SK-N-SH (cell line): ENCODE measurements around the gene OR4B1.
"Not testable (repeated sequence)": the region's sequence is repeated elsewhere in the genome, so short reads cannot be mapped to it uniquely, and the experiment has no call there.

ENCODE experiments used
- ELF1 ChIP-seq: IDR thresholded peaks from 2 replicates; pipeline ENCODE4 v1.4.0; 2012
- EP300 ChIP-seq, 2 experiments: IDR thresholded peaks; 2 replicates each; pipeline versions ENCODE4 v1.4.0 to v1.6.1; 2012; ENCODE audit warnings: borderline replicate concordance in 1 of 2, low read depth in 1 of 2, low read length in 1 of 2
- EZH2phosphoT487 ChIP-seq: fragments of 200-600 bp; sonication (generic); IDR thresholded peaks from 2 replicates; pipeline ENCODE4 v1.6.1; 2017; ENCODE audit warnings: low read depth, mixed run types, mild to moderate bottlenecking, antibody characterized with exemption, moderate library complexity, borderline replicate concordance
- GATA2 ChIP-seq: sonication (generic); formaldehyde crosslinking; IDR thresholded peaks from 2 replicates; pipeline ENCODE4 v1.5.0; 2020; ENCODE audit warnings: mild to moderate bottlenecking, missing genetic modification reagents
- IRF3 ChIP-seq: fragments of 150-350 bp; IDR thresholded peaks from 2 replicates; pipeline ENCODE4 v1.6.1; 2016; ENCODE audit warnings: mild to moderate bottlenecking, low read depth, low read length
- MAX ChIP-seq: IDR thresholded peaks from 2 replicates; pipeline ENCODE4 v1.4.0; 2012; ENCODE audit warnings: low read depth
- SMC3 ChIP-seq: IDR thresholded peaks from 2 replicates; pipeline ENCODE4 v1.6.1; 2012; ENCODE audit warnings: low read depth, low read length, improper control_type of control experiment
- TCF12 ChIP-seq: IDR thresholded peaks from 2 replicates; pipeline ENCODE4 v1.4.0; 2012
- USF1 ChIP-seq: IDR thresholded peaks from 2 replicates; pipeline ENCODE4 v1.4.0; 2012; ENCODE audit warnings: low read depth, borderline replicate concordance
- YY1 ChIP-seq: IDR thresholded peaks from 2 replicates; pipeline ENCODE4 v1.4.0; 2012; ENCODE audit warnings: low read depth, mild to moderate bottlenecking
- TF ChIP-seq, protein P1 (sequence below): IDR thresholded peaks from 2 replicates; pipeline ENCODE4 v1.4.0; 2012; ENCODE audit warnings: low read depth, borderline replicate concordance
- TF ChIP-seq, protein P2 (sequence below): fragments of 200-600 bp; sonication (generic); IDR thresholded peaks from 2 replicates; pipeline ENCODE4 v1.6.1; 2017; ENCODE audit warnings: antibody characterized with exemption, mild to moderate bottlenecking, moderate library complexity

DNA sequence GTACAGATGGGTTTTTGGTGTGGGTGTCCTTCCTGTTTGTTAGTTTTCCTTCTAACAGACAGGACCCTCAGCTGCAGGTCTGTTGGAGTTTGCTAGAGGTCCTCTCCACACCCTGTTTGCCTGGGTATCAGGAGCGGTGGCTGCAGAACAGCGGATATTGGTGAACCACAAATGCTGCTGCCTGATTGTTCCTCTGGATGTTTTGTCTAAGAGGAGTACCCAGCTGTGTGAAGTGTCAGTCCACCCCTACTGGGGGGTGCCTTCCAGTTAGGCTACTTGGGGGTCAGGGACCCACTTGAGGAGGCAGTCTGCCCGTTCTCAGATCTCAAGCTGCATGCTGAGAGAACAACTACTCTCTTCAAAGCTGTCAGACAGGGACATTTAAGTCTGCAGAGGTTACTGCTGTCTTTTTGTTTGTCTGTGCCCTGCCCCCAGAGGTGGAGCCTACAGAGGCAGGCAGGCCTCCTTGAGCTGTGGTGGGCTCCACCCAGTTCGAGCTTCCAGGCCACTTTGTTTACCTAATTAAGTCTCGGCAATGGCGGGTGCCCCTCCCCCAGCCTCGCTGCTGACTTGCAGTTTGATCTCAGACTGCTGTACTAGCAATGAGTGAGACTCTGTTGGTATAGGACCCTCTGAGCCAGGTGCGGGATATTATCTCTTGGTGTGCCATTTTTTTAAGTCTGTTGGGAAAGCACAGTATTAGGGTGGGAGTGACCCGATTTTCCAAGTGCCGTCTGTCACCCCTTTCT is 25.5 kb upstream of the OR4B1 start:
- TF ChIP-seq, protein P1, sequence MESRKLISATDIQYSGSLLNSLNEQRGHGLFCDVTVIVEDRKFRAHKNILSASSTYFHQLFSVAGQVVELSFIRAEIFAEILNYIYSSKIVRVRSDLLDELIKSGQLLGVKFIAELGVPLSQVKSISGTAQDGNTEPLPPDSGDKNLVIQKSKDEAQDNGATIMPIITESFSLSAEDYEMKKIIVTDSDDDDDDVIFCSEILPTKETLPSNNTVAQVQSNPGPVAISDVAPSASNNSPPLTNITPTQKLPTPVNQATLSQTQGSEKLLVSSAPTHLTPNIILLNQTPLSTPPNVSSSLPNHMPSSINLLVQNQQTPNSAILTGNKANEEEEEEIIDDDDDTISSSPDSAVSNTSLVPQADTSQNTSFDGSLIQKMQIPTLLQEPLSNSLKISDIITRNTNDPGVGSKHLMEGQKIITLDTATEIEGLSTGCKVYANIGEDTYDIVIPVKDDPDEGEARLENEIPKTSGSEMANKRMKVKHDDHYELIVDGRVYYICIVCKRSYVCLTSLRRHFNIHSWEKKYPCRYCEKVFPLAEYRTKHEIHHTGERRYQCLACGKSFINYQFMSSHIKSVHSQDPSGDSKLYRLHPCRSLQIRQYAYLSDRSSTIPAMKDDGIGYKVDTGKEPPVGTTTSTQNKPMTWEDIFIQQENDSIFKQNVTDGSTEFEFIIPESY, result not testable (repeated sequence)
- TF ChIP-seq, protein P2, sequence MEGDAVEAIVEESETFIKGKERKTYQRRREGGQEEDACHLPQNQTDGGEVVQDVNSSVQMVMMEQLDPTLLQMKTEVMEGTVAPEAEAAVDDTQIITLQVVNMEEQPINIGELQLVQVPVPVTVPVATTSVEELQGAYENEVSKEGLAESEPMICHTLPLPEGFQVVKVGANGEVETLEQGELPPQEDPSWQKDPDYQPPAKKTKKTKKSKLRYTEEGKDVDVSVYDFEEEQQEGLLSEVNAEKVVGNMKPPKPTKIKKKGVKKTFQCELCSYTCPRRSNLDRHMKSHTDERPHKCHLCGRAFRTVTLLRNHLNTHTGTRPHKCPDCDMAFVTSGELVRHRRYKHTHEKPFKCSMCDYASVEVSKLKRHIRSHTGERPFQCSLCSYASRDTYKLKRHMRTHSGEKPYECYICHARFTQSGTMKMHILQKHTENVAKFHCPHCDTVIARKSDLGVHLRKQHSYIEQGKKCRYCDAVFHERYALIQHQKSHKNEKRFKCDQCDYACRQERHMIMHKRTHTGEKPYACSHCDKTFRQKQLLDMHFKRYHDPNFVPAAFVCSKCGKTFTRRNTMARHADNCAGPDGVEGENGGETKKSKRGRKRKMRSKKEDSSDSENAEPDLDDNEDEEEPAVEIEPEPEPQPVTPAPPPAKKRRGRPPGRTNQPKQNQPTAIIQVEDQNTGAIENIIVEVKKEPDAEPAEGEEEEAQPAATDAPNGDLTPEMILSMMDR, result not testable (repeated sequence)
- not testable (repeated sequence) for TF ChIP-seq GATA2 (CRISPR knock-in tag); EP300 (IDR thresholded peaks at IDR 0.05; ENCODE audit: borderline replicate concordance in 1 of 2, low read depth in 1 of 2, low read length in 1 of 2); YY1; IRF3; TCF12; MAX; USF1; EZH2phosphoT487; ELF1; SMC3
